ENCODE data around the gene TNNT1.

DNA sequence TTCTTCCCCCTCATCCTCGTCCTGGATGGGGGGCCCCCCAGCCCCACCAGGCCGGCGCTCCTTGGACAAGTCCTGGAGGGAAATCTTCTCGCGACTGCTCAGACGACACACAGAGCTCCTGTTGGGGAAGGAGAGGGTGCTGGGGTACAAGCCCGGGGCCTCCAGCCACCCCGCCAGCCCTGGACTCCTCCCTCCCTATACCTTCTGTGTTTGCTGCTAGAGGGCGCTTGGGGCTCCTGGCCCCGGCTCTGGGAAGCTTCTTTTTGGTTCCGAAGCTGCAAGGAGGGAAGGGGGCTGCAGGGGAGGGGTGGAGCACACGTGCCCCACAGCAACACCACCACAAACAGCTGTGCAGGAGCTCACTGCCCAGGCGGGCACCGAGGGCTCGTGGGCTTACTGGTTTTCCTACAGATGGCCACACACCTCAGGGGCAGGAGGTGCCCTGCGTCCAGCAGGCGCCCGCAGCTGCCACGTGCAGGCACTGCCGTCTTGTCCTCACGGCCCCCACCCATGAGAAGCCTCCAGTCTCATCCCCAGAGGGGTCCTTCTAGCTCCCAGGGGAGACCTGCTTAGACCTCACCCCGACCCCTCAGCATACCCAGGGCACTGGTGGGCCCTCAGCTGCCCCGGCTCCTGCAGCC is 52.8 kb downstream of the TNNT1 start:
- TF ChIP-seq GATA3 (IDR thresholded peaks at IDR 0.05; ENCODE audit: low read depth, low read length): no peak
- no peak for TF ChIP-seq GATA2 (IDR thresholded peaks at IDR 0.05; ENCODE audit: low read depth, low read length)
